Body of pancreas (tissue), 4 donors: ENCODE measurements around the gene PLCB4.

Source experiments
- POLR2A ChIP-seq, 3 donors: fragments of 450-650 bp; IDR thresholded peaks; one replicate each; pipeline ENCODE4 v1.6.1; 2016; ENCODE audit warnings: antibody characterized with exemption in 3 of 3, mild to moderate bottlenecking in 2 of 3
- TF ChIP-seq, protein P1 (sequence below), 7 experiments: fragments of 450-650 bp in 4 of 7; fragments of 200-600 bp in 3 of 7; sonication (generic) in 3 of 7; IDR thresholded peaks; one replicate each; pipeline ENCODE4 v1.5.1; 2016 to 2019; ENCODE audit warnings: antibody characterized with exemption in 7 of 7

GRCh38 chr20:9424551-9424950 lies 355.7 kb downstream of the PLCB4 start:
- TF ChIP-seq, protein P1, sequence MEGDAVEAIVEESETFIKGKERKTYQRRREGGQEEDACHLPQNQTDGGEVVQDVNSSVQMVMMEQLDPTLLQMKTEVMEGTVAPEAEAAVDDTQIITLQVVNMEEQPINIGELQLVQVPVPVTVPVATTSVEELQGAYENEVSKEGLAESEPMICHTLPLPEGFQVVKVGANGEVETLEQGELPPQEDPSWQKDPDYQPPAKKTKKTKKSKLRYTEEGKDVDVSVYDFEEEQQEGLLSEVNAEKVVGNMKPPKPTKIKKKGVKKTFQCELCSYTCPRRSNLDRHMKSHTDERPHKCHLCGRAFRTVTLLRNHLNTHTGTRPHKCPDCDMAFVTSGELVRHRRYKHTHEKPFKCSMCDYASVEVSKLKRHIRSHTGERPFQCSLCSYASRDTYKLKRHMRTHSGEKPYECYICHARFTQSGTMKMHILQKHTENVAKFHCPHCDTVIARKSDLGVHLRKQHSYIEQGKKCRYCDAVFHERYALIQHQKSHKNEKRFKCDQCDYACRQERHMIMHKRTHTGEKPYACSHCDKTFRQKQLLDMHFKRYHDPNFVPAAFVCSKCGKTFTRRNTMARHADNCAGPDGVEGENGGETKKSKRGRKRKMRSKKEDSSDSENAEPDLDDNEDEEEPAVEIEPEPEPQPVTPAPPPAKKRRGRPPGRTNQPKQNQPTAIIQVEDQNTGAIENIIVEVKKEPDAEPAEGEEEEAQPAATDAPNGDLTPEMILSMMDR (IDR thresholded peaks at IDR 0.05): no peak
- no peak for TF ChIP-seq POLR2A (IDR thresholded peaks at IDR 0.05)
